Epithelial cell of esophagus (primary cell): ENCODE measurements around the gene HOXD11.

ENCODE experiments used
- DNase-seq: peaks from one replicate; pipeline ENCODE4 v3.0.0; 2010; ENCODE audit warnings: low read depth
- H3K4me3 ChIP-seq: 2 replicates; pipeline ENCODE4 v1.5.1; 2011; ENCODE audit warnings: mild to moderate bottlenecking, low read length, control low read depth
- CTCF ChIP-seq: IDR thresholded peaks from 2 replicates; pipeline ENCODE4 v1.5.1; 2011; ENCODE audit warnings: low read depth, mild to moderate bottlenecking, low read length, control low read depth, inconsistent platforms; ENCODE audit not compliant: insufficient read depth; ENCODE audit errors: missing control alignments

Gene HOXD11

GRCh38 chr2:176139661-176140512, 32.8 kb downstream of the HOXD11 start:
- no peak for TF ChIP-seq CTCF
- H3K4me3 ChIP-seq: no peak overlapping the region

GRCh38 chr2:176140513-176141317, 33.6 kb downstream of the HOXD11 start:
- peak; percentile 65 for DNase-seq
- peak; percentile 73 for TF ChIP-seq CTCF
- H3K4me3 ChIP-seq: peak overlapping the region; percentile 33

More at GRCh38 chr2:176139661-176140512, 32.8 kb downstream of the HOXD11 start:
- DNase-seq: no peak

GRCh38 chr2:176142281-176142680, 35.2 kb downstream of the HOXD11 start:
- no peak for TF ChIP-seq CTCF
- H3K4me3 ChIP-seq: no peak overlapping the region
- DNase-seq: no peak

GRCh38 chr2:176145085-176145969, 38.2 kb downstream of the HOXD11 start:
- no peak overlapping the region for H3K4me3 ChIP-seq
- DNase-seq: no peak
- no peak for TF ChIP-seq CTCF

- no peak overlapping the region for H3K4me3 ChIP-seq
- TF ChIP-seq CTCF: no peak
- DNase-seq: no peak
Measured at GRCh38 chr2:176146101-176146500, 39.0 kb downstream of the HOXD11 start.

GRCh38 chr2:176146645-176147044, 39.6 kb downstream of the HOXD11 start:
- DNase-seq: no peak
- no peak overlapping the region for H3K4me3 ChIP-seq
- no peak for TF ChIP-seq CTCF
